ENCODE results near the gene LMAN1.

- TF ChIP-seq POLR2A (IDR thresholded peaks at IDR 0.05) (no peak), CTCF (IDR thresholded peaks at IDR 0.05) (no peak), POLR2AphosphoS5 (IDR thresholded peaks at IDR 0.05) (no peak), EP300 (IDR thresholded peaks at IDR 0.05) (no peak)
Measured at GRCh38 chr18:59300676-59301285, 58.3 kb downstream of the LMAN1 start.
